Endothelial cell of umbilical vein (primary cell): ENCODE measurements around the gene RASSF5. TPM values are rescaled to one million over a fixed set of nuclear protein-coding genes. Genes with fewer than 3 reads are reported as not detected.

Experiments used
- BruUV-seq: library from RNA; stranded (reverse); fragments of 400-500 nt; replicated peaks from 2 replicates; lab custom pipeline; 2021; lab: Mats Ljungman, UMichigan
- CTCF ChIA-PET: fragments of 300-600, 350-600 bp; sonication (Branson Sonifier 250); formaldehyde crosslinking; loops from one replicate; lab custom pipeline; 2021; ENCODE audit warnings: antibody characterized with exemption, inconsistent platforms; lab: Charles Lee
- POLR2A ChIA-PET: fragments of 300-600, 350-600 bp; sonication (Branson Sonifier 250); formaldehyde crosslinking; loops from one replicate; lab custom pipeline; 2021; ENCODE audit warnings: antibody characterized with exemption, inconsistent platforms; lab: Charles Lee
- DNase-seq: peaks from one replicate; pipeline ENCODE4 v3.0.0-alpha.2; 2011; ENCODE audit warnings: low read depth, low spot score
- FAIRE-seq: peaks from 2 replicates; lab custom pipeline; 2011; peaks lifted over from hg19 to GRCh38; lab: Jason Lieb, UNC
- H2AFZ ChIP-seq: 2 replicates; pipeline ENCODE4 v1.6.0; 2012; ENCODE audit warnings: low read depth, low read length, control low read depth, inconsistent platforms
- H3K27ac ChIP-seq: 2 replicates; pipeline ENCODE4 v1.5.1; 2011; ENCODE audit warnings: low read depth, mild to moderate bottlenecking, control low read depth, low read length, moderate library complexity; ENCODE audit not compliant: insufficient read depth
- H3K27me3 ChIP-seq, 2 experiments: 2 replicates each; pipeline versions ENCODE4 v1.6.0 to v1.6.1; 2011; ENCODE audit warnings: low read length in 2 of 2, mixed read lengths in 1 of 2; ENCODE audit not compliant: control insufficient read depth in 2 of 2, insufficient read depth in 2 of 2
- H3K36me3 ChIP-seq, 2 experiments: 2 replicates in 1 of 2; 3 replicates in 1 of 2; pipeline ENCODE4 v1.5.1; 2011; ENCODE audit warnings: low read length in 2 of 2, mild to moderate bottlenecking in 1 of 2, moderate library complexity in 1 of 2; ENCODE audit not compliant: control insufficient read depth in 2 of 2, insufficient read depth in 2 of 2; ENCODE audit errors: extremely low read depth in 1 of 2
- H3K4me1 ChIP-seq: 3 replicates; pipeline ENCODE4 v1.5.1; 2011; ENCODE audit warnings: mild to moderate bottlenecking, low read length; ENCODE audit not compliant: control insufficient read depth, insufficient read depth; ENCODE audit errors: extremely low read depth
- H3K4me2 ChIP-seq: 2 replicates; pipeline ENCODE4 v1.6.1; 2011; ENCODE audit warnings: low read length, control low read depth, mixed read lengths; ENCODE audit not compliant: insufficient read depth
- H3K4me3 ChIP-seq, 3 experiments: fragments of 200-600 bp in 1 of 3; sonication (generic), shearing (Covaris generic) in 1 of 3; replicated peaks in 1 of 3; 2 replicates each; pipeline ENCODE4 v1.5.1; 2011 to 2016; ENCODE audit warnings: control low read depth in 3 of 3, low read length in 3 of 3, mild to moderate bottlenecking in 2 of 3, inconsistent platforms in 1 of 3, low read depth in 1 of 3, moderate library complexity in 1 of 3; ENCODE audit not compliant: insufficient read depth in 1 of 3
- H3K79me2 ChIP-seq: 2 replicates; pipeline ENCODE4 v1.6.0; 2012; ENCODE audit warnings: low read length, inconsistent platforms; ENCODE audit not compliant: control insufficient read depth, insufficient read depth
- H3K9ac ChIP-seq: replicated peaks from 2 replicates; pipeline ENCODE3; 2011; ENCODE audit warnings: low read length, control low read depth; ENCODE audit not compliant: insufficient read depth; ENCODE audit errors: extremely low read depth
- H3K9me1 ChIP-seq: replicated peaks from 3 replicates; pipeline ENCODE4 v1.6.0; 2011; ENCODE audit warnings: mild to moderate bottlenecking, low read length; ENCODE audit not compliant: control insufficient read depth, insufficient read depth; ENCODE audit errors: extremely low read depth
- H3K9me3 ChIP-seq: replicated peaks from 2 replicates; pipeline ENCODE4 v1.5.1; 2012; ENCODE audit warnings: low read length, inconsistent platforms; ENCODE audit not compliant: control insufficient read depth, insufficient read depth
- H4K20me1 ChIP-seq: replicated peaks from 2 replicates; pipeline ENCODE3; 2011; ENCODE audit warnings: mild to moderate bottlenecking, low read length; ENCODE audit not compliant: control insufficient read depth, insufficient read depth; ENCODE audit errors: extremely low read depth
- EZH2 ChIP-seq: IDR thresholded peaks from 2 replicates; pipeline ENCODE4 v1.6.1; 2012; ENCODE audit warnings: borderline replicate concordance, low read depth, mild to moderate bottlenecking, moderate library complexity, low read length, inconsistent platforms; ENCODE audit not compliant: severe bottlenecking
- FOS ChIP-seq: IDR thresholded peaks from 2 replicates; pipeline ENCODE4 v1.6.1; 2011; ENCODE audit warnings: mild to moderate bottlenecking, low read length, moderate library complexity, borderline replicate concordance; ENCODE audit not compliant: insufficient read depth
- GATA2 ChIP-seq: IDR thresholded peaks from 2 replicates; pipeline ENCODE4 v1.7.0; 2011; ENCODE audit warnings: low read depth, mild to moderate bottlenecking, moderate library complexity, mixed read lengths, low read length; ENCODE audit not compliant: insufficient read length, insufficient read depth
- JUN ChIP-seq: IDR thresholded peaks from 2 replicates; pipeline ENCODE4 v1.6.1; 2011; ENCODE audit warnings: borderline replicate concordance, low read depth; ENCODE audit not compliant: insufficient read length, insufficient read depth
- MYC ChIP-seq: IDR thresholded peaks from one replicate; pipeline ENCODE4 v1.6.1; 2011; ENCODE audit warnings: mild to moderate bottlenecking, low read depth, low read length
- POLR2A ChIP-seq: IDR thresholded peaks from 2 replicates; pipeline ENCODE4 v1.6.1; 2012; ENCODE audit warnings: low read depth, mild to moderate bottlenecking, control low read depth, low read length
- POLR2AphosphoS5 ChIP-seq: IDR thresholded peaks from 2 replicates; pipeline ENCODE4 v1.6.1; 2012; ENCODE audit warnings: low read depth, mild to moderate bottlenecking, control low read depth, low read length, moderate library complexity; ENCODE audit not compliant: insufficient read depth
- dilution Hi-C: fragments of 300-500 bp; cut with MboI; formaldehyde crosslinking; loops from one replicate; pipeline ENCODE4 v1.15.0; 2019; ENCODE audit warnings: low sequenced_read_pairs; ENCODE audit not compliant: extremely low pct_ligation_motif_present
- intact Hi-C: fragments of 100-400 bp; cut with micrococcal nuclease; formaldehyde crosslinking; loops from one replicate; pipeline ENCODE4 v1.10.0; 2022
- polyA plus RNA-seq, 4 experiments: library from polyadenylated mRNA; depleted of rRNA in 3 of 4; stranded (reverse) in 3 of 4; unstranded in 1 of 4; fragments of >200 nt; gene quantifications; 2 replicates each; pipeline versions ENCODE4 v1.2.1 to v1.2.3, GENCODE V29; 2011 to 2012; ENCODE audit warnings: missing spikeins in 1 of 4
- total RNA-seq: library from RNA; stranded (reverse); gene quantifications from 2 replicates; pipeline ENCODE4 v1.2.3, GENCODE V29; 2021
- TF ChIP-seq, protein P1 (sequence below): IDR thresholded peaks from 2 replicates; pipeline ENCODE4 v1.6.1; 2011; ENCODE audit not compliant: insufficient read depth, insufficient read length
- TF ChIP-seq, protein P2 (sequence below), 2 donors: IDR thresholded peaks; 1 replicate in 1 of 2; 2 replicates in 1 of 2; pipeline ENCODE4 v1.5.1; 2011; ENCODE audit warnings: low read length in 2 of 2, mild to moderate bottlenecking in 2 of 2, moderate library complexity in 2 of 2, control low read depth in 1 of 2, inconsistent platforms in 1 of 2, low read depth in 1 of 2; ENCODE audit not compliant: insufficient read depth in 1 of 2; ENCODE audit errors: extremely low read depth in 1 of 2

The RASSF5 gene
- total and polyA plus RNA-seq, 2 donors (not counting 3 experiments of a cell fraction or from before 2014, with no cell fraction given), result 0.23 to 0.60 TPM

DNA sequence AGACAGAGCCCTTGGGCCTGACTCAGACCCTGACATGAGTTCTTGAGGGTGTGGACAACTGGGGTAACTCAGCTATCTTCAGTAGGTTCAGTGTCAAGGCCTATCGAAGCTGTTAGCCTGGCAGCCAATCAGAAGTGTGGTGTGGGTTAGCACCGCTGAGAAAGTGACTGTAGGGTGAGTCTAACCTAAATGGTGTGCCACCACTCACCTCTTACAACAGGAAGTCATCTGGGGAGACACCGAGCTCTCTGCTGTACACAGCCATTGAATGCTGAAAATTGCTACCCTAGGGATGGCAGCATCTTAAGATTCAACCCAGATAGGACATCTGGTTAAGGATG lies 44.6 kb downstream of the RASSF5 start:
- ChIA-PET POLR2A (no interaction called here), CTCF (interaction anchor here (1.4 to 3.2 kb wide), 5 partner anchors 11 to 73 kb away, joined by 4 to 18 read pairs (median 4); no protein-coding TSS in a partner anchor)
- intact Hi-C loops (no loop called here), dilution Hi-C loops (no loop called here)
- Histone ChIP-seq H3K27me3 (peaks cover 45 to 50% of the 10 kb centered on the region in 2 experiments), H2AFZ (no peak overlapping the region), H3K9me3 (no peaks in the 10 kb centered on the region), H3K27ac (no peak overlapping the region), H4K20me1 (no peaks in the 10 kb centered on the region), H3K4me1 (no peaks in the 10 kb centered on the region), H3K4me2 (no peak overlapping the region), H3K4me3 (no peak overlapping the region), H3K9ac (no peak overlapping the region), H3K9me1 (no peaks in the 10 kb centered on the region), H3K36me3 (no peaks in the 10 kb centered on the region), H3K79me2 (no peaks in the 10 kb centered on the region)
- TF ChIP-seq MYC, result no peak
- TF ChIP-seq, protein P1, sequence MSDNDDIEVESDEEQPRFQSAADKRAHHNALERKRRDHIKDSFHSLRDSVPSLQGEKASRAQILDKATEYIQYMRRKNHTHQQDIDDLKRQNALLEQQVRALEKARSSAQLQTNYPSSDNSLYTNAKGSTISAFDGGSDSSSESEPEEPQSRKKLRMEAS, result no peak
- TF ChIP-seq, protein P2, sequence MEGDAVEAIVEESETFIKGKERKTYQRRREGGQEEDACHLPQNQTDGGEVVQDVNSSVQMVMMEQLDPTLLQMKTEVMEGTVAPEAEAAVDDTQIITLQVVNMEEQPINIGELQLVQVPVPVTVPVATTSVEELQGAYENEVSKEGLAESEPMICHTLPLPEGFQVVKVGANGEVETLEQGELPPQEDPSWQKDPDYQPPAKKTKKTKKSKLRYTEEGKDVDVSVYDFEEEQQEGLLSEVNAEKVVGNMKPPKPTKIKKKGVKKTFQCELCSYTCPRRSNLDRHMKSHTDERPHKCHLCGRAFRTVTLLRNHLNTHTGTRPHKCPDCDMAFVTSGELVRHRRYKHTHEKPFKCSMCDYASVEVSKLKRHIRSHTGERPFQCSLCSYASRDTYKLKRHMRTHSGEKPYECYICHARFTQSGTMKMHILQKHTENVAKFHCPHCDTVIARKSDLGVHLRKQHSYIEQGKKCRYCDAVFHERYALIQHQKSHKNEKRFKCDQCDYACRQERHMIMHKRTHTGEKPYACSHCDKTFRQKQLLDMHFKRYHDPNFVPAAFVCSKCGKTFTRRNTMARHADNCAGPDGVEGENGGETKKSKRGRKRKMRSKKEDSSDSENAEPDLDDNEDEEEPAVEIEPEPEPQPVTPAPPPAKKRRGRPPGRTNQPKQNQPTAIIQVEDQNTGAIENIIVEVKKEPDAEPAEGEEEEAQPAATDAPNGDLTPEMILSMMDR (IDR thresholded peaks at IDR 0.05; ENCODE audit: extremely low read depth in 1 of 2, insufficient read depth in 1 of 2, low read depth in 1 of 2, low read length in 2 of 2), result no peak
- no peak for TF ChIP-seq FOS
- no peak for TF ChIP-seq POLR2A
- no TSS peak for BruUV-seq
- DNase-seq, result no peak
- no peak for FAIRE-seq

DNA sequence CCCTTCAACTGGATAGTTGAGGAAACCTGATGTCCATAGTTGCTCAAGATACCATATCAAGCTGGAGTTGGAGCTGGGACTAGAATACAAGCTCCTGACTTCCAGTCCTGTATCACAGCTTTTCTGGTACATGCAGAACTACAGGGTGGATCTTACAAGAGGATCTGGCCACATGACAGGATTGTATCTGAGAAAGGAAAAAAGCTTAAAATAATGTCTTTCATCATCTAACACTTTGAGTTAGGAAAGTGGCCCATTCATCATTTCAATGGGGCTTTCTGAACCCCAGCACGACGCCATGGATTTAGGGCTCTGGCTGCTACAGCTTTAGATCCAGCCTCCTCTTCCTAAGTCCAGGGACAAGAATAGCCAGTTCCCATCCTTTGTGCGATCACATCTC lies 46.9 kb downstream of the RASSF5 start:
- DNase-seq (no peak), FAIRE-seq (no peak)
- no peaks in the 10 kb centered on the region for H3K79me2 ChIP-seq
- no peak overlapping the region for H3K27ac ChIP-seq
- dilution Hi-C loops (no loop called here), intact Hi-C loops (no loop called here)
- no peak overlapping the region for H3K4me3 ChIP-seq
- no peaks in the 10 kb centered on the region for H3K9me1 ChIP-seq
- H3K9me3 ChIP-seq, result no peaks in the 10 kb centered on the region
- BruUV-seq, result no TSS peak
- ChIA-PET POLR2A (no interaction called here), CTCF (interaction anchor here (1.0 to 4.9 kb wide), 3 partner anchors 9 to 29 kb away, joined by 3 to 57 read pairs (median 7); no protein-coding TSS in a partner anchor)
- no peaks in the 10 kb centered on the region for H3K36me3 ChIP-seq
- H4K20me1 ChIP-seq, result no peaks in the 10 kb centered on the region
- H3K4me1 ChIP-seq, result peaks cover 6% of the 10 kb centered on the region
- no peak overlapping the region for H2AFZ ChIP-seq
- H3K9ac ChIP-seq, result no peak overlapping the region
- peaks cover 42 to 45% of the 10 kb centered on the region in 2 experiments for H3K27me3 ChIP-seq
- no peak overlapping the region for H3K4me2 ChIP-seq
- no peak for TF ChIP-seq JUN
- TF ChIP-seq FOS, result no peak
- no peak for TF ChIP-seq POLR2AphosphoS5
- TF ChIP-seq, protein P1, result no peak
- TF ChIP-seq GATA2, result no peak
- no peak for TF ChIP-seq POLR2A
- no peak for TF ChIP-seq EZH2
- TF ChIP-seq, protein P2 (IDR thresholded peaks at IDR 0.05; ENCODE audit: extremely low read depth in 1 of 2, insufficient read depth in 1 of 2, low read depth in 1 of 2, low read length in 2 of 2), result no peak
- no peak for TF ChIP-seq MYC
